Measurements from ENCODE around the gene RIBC2.
A peak's percentile ranks its signal among the peaks of the same experiment; 100 is the strongest.

Gene RIBC2

DNA sequence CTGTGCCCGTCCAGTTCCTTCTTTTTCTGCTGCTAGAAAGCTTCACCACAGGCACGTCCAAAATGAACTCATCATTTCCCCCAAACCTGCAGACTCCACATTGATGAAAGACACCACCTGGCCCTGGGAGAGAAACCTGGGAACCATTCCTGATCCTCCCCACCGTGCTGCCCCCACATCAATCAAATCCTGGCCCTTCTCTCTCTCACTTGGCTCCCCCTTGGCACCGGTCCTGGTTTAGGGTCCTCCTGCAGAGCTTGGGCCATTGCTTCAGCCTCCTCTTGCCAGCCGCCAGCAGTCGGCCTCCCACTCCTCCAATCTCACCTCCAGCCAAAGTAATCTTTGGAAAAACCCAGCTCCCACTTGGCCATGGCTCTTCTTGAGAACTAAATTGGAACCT, 38.5 kb downstream of the RIBC2 start:
- peak overlapping the region; percentile 80 for H2BK12ac ChIP-seq (ENCODE audit: low read length)
- DNase-seq = no peak
- H3K4me2 ChIP-seq (ENCODE audit: low read length) = no peak overlapping the region
- H3K79me2 ChIP-seq (ENCODE audit: control insufficient read depth, insufficient read depth, low read length, poor library complexity) = peaks cover 3% of the 10 kb centered on the region
- WGBS (ENCODE audit: extremely low coverage, insufficient coverage, insufficient read length) = no CpG with 5 or more reads among the region's 6 CpGs
- peak overlapping the region; percentile 38 for H3K4ac ChIP-seq (ENCODE audit: low read depth, low read length)
- no peak overlapping the region for H2BK5ac ChIP-seq (ENCODE audit: low read depth, low read length, poor library complexity)
- peak overlapping the region; percentile 32 for H3K18ac ChIP-seq (ENCODE audit: low read length)
- no peak overlapping the region for H3K9ac ChIP-seq (ENCODE audit: low read length)
- H3K79me1 ChIP-seq (ENCODE audit: low read length) = peaks cover 45% of the 10 kb centered on the region
- H3K27ac ChIP-seq (ENCODE audit: low read depth, low read length) = no peak overlapping the region
- no peaks in the 10 kb centered on the region for H3K27me3 ChIP-seq (ENCODE audit: insufficient read depth, low read length)
- no peak overlapping the region for H3K23ac ChIP-seq (ENCODE audit: low read length)
- H3K36me3 ChIP-seq (ENCODE audit: control insufficient read depth in 1 of 2, insufficient read depth in 2 of 2, low read length in 2 of 2) = no peaks in the 10 kb centered on the region
- peaks cover 18 to 30% of the 10 kb centered on the region in 2 experiments for H3K4me1 ChIP-seq (ENCODE audit: control insufficient read depth in 1 of 2, insufficient read depth in 2 of 2, low read length in 2 of 2)
- peak overlapping the region; percentile 64 for H4K91ac ChIP-seq (ENCODE audit: low read depth, low read length)
- no peak overlapping the region for H4K8ac ChIP-seq (ENCODE audit: low read depth, low read length)
- peak overlapping the region; percentile 72 for H2AK5ac ChIP-seq (ENCODE audit: low read length)
- peaks cover 1% of the 10 kb centered on the region for H3K9me3 ChIP-seq (ENCODE audit: insufficient read depth, low read depth, low read length)
- no peak overlapping the region for H3K4me3 ChIP-seq (ENCODE audit: low read depth, low read length)
- H4K12ac ChIP-seq (ENCODE audit: low read depth, low read length) = no peak overlapping the region
- H2BK120ac ChIP-seq (ENCODE audit: insufficient read depth, low read length, poor library complexity) = peak overlapping the region; percentile 59
- peak overlapping the region; percentile 38 for H3K14ac ChIP-seq (ENCODE audit: low read length)
- no peak overlapping the region for H2AFZ ChIP-seq (ENCODE audit: insufficient read depth, low read length, poor library complexity)

DNA sequence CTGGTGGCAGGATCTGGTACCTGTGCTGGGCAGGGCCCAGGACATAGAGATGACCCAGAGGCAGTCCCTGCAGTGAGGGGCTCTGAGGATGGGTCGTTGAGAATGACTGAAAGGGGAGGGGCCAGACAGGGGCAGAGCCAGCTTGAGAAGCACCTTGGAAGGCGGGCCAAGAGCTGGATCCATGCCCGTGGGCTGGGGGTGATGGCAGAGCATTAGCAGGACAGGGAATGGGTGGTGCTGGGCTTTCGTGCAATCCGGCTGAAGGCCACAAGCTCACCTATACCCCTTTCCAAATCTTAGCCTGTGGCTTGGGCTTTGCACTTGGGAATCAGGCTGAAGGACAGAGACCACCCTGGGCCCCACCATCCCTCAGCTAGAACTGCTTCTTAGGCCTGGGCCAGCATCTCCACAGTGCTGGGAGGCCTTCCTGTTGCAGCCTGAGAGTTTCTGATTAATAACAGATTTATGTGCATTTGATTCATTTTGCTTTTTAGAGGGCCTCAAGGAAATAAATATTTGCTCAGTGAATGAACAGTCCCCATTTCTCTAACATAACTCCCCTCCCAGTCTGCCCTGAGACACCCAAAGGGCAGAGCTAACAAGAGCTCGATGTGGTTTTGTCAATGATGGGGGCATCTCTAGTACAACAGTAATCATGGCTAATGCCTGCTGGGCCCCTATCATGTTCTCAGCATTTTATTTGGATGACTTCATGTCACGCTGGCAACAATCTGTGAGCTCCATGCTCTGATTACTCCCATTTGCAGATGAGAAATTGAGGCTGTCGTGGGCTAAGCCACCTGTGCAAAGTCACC, 39.3 kb downstream of the RIBC2 start:
- no CpG with 5 or more reads among the region's 8 CpGs for WGBS (ENCODE audit: extremely low coverage, insufficient coverage, insufficient read length)
- H3K27me3 ChIP-seq (ENCODE audit: insufficient read depth, low read length) = no peaks in the 10 kb centered on the region
- H2BK120ac ChIP-seq (ENCODE audit: insufficient read depth, low read length, poor library complexity) = no peak overlapping the region
- no peak overlapping the region for H2AFZ ChIP-seq (ENCODE audit: insufficient read depth, low read length, poor library complexity)
- H3K14ac ChIP-seq (ENCODE audit: low read length) = peak overlapping the region; percentile 19
- no peak overlapping the region for H3K27ac ChIP-seq (ENCODE audit: low read depth, low read length)
- peaks cover 18 to 30% of the 10 kb centered on the region in 2 experiments for H3K4me1 ChIP-seq (ENCODE audit: control insufficient read depth in 1 of 2, insufficient read depth in 2 of 2, low read length in 2 of 2)
- H3K36me3 ChIP-seq (ENCODE audit: control insufficient read depth in 1 of 2, insufficient read depth in 2 of 2, low read length in 2 of 2) = no peaks in the 10 kb centered on the region
- H2BK12ac ChIP-seq (ENCODE audit: low read length) = peak overlapping the region; percentile 45
- H3K4me2 ChIP-seq (ENCODE audit: low read length) = no peak overlapping the region
- H3K79me1 ChIP-seq (ENCODE audit: low read length) = peaks cover 44% of the 10 kb centered on the region
- H4K12ac ChIP-seq (ENCODE audit: low read depth, low read length) = no peak overlapping the region
- H4K91ac ChIP-seq (ENCODE audit: low read depth, low read length) = peak overlapping the region; percentile 33
- peak; percentile 58 to 70 for DNase-seq
- peaks cover 3% of the 10 kb centered on the region for H3K79me2 ChIP-seq (ENCODE audit: control insufficient read depth, insufficient read depth, low read length, poor library complexity)
- H3K18ac ChIP-seq (ENCODE audit: low read length) = peak overlapping the region; percentile 44
- H3K4ac ChIP-seq (ENCODE audit: low read depth, low read length) = no peak overlapping the region
- H3K23ac ChIP-seq (ENCODE audit: low read length) = no peak overlapping the region
- no peak overlapping the region for H3K4me3 ChIP-seq (ENCODE audit: low read depth, low read length)
- peaks cover 1% of the 10 kb centered on the region for H3K9me3 ChIP-seq (ENCODE audit: insufficient read depth, low read depth, low read length)
- no peak overlapping the region for H4K8ac ChIP-seq (ENCODE audit: low read depth, low read length)
- peak overlapping the region; percentile 75 for H2AK5ac ChIP-seq (ENCODE audit: low read length)
- no peak overlapping the region for H2BK5ac ChIP-seq (ENCODE audit: low read depth, low read length, poor library complexity)
- no peak overlapping the region for H3K9ac ChIP-seq (ENCODE audit: low read length)

DNA sequence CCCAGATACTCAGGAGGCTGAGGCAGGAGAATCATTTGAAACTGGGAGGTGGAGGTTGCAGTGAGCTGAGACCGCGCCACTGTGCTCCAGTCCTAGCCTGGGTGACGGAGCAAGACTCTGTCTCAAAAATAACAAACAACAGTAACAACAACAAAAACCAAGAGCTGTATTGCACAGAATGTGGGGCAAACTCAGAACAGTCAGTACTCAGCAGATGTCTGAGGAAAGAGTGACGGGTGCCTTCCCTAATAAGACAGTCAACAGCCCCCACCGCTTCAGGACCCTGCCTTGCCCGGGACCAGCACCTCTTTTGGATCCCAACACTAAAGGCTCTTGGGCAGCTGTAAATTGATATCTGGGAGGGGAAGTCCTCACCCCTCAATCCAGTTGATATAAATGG, 40.3 kb downstream of the RIBC2 start:
- H3K18ac ChIP-seq (ENCODE audit: low read length) = no peak overlapping the region
- H4K12ac ChIP-seq (ENCODE audit: low read depth, low read length) = no peak overlapping the region
- H3K79me2 ChIP-seq (ENCODE audit: control insufficient read depth, insufficient read depth, low read length, poor library complexity) = no peaks in the 10 kb centered on the region
- no CpG with 5 or more reads among the region's 6 CpGs for WGBS (ENCODE audit: extremely low coverage, insufficient coverage, insufficient read length)
- H3K4ac ChIP-seq (ENCODE audit: low read depth, low read length) = peak overlapping the region; percentile 4
- no peak overlapping the region for H3K23ac ChIP-seq (ENCODE audit: low read length)
- H2BK120ac ChIP-seq (ENCODE audit: insufficient read depth, low read length, poor library complexity) = peak overlapping the region; percentile 74
- no peaks in the 10 kb centered on the region for H3K27me3 ChIP-seq (ENCODE audit: insufficient read depth, low read length)
- H3K36me3 ChIP-seq (ENCODE audit: control insufficient read depth in 1 of 2, insufficient read depth in 2 of 2, low read length in 2 of 2) = no peaks in the 10 kb centered on the region
- H2AFZ ChIP-seq (ENCODE audit: insufficient read depth, low read length, poor library complexity) = no peak overlapping the region
- no peak overlapping the region for H3K4me2 ChIP-seq (ENCODE audit: low read length)
- H3K4me3 ChIP-seq (ENCODE audit: low read depth, low read length) = no peak overlapping the region
- H2AK5ac ChIP-seq (ENCODE audit: low read length) = peak overlapping the region; percentile 26
- H4K91ac ChIP-seq (ENCODE audit: low read depth, low read length) = peak overlapping the region; percentile 66
- H2BK12ac ChIP-seq (ENCODE audit: low read length) = peak overlapping the region; percentile 90
- no peaks in the 10 kb centered on the region for H3K9me3 ChIP-seq (ENCODE audit: insufficient read depth, low read depth, low read length)
- peak overlapping the region; percentile 34 for H4K8ac ChIP-seq (ENCODE audit: low read depth, low read length)
- no peak overlapping the region for H3K27ac ChIP-seq (ENCODE audit: low read depth, low read length)
- H2BK5ac ChIP-seq (ENCODE audit: low read depth, low read length, poor library complexity) = no peak overlapping the region
- H3K14ac ChIP-seq (ENCODE audit: low read length) = no peak overlapping the region
- H3K4me1 ChIP-seq (ENCODE audit: control insufficient read depth in 1 of 2, insufficient read depth in 2 of 2, low read length in 2 of 2) = peaks cover 11 to 24% of the 10 kb centered on the region in 2 experiments
- DNase-seq = no peak
- peaks cover 35% of the 10 kb centered on the region for H3K79me1 ChIP-seq (ENCODE audit: low read length)
- no peak overlapping the region for H3K9ac ChIP-seq (ENCODE audit: low read length)

DNA sequence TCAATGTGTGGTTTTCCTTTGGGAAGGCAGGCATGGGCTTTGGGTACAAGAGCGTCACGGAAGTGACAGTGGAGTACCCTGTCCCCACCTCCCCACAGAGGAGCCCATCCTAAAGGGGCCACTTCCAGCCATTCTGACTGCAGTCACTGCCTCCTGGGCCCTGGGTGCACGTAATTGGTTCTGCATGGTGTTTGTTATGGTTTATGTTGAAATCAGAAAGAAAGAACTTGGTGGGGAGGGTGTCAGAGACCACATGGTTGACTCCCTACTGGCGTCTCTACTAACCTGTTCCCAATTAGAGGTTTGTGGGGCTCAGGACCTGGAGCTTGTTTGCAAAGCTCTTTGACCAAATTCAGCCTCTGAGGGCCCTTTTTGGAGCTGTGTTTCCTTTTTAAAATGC, 40.8 kb downstream of the RIBC2 start:
- no peak overlapping the region for H3K23ac ChIP-seq (ENCODE audit: low read length)
- H3K4ac ChIP-seq (ENCODE audit: low read depth, low read length) = peak overlapping the region; percentile 19

More for the DNA sequence above, 40.8 kb downstream of the RIBC2 start:
- Histone ChIP-seq H2AFZ (ENCODE audit: insufficient read depth, low read length, poor library complexity) (no peak overlapping the region), H3K14ac (ENCODE audit: low read length) (peak overlapping the region; percentile 74), H3K79me1 (ENCODE audit: low read length) (peaks cover 35% of the 10 kb centered on the region), H4K8ac (ENCODE audit: low read depth, low read length) (no peak overlapping the region), H3K27me3 (ENCODE audit: insufficient read depth, low read length) (no peaks in the 10 kb centered on the region), H3K36me3 (ENCODE audit: control insufficient read depth in 1 of 2, insufficient read depth in 2 of 2, low read length in 2 of 2) (no peaks in the 10 kb centered on the region), H4K91ac (ENCODE audit: low read depth, low read length) (peak overlapping the region; percentile 66), H4K12ac (ENCODE audit: low read depth, low read length) (no peak overlapping the region), H3K4me2 (ENCODE audit: low read length) (no peak overlapping the region), H2BK120ac (ENCODE audit: insufficient read depth, low read length, poor library complexity) (peak overlapping the region; percentile 74), H3K4me3 (ENCODE audit: low read depth, low read length) (no peak overlapping the region), H3K9me3 (ENCODE audit: insufficient read depth, low read depth, low read length) (no peaks in the 10 kb centered on the region), H3K27ac (ENCODE audit: low read depth, low read length) (no peak overlapping the region), H3K18ac (ENCODE audit: low read length) (peak overlapping the region; percentile 57), H2AK5ac (ENCODE audit: low read length) (peak overlapping the region; percentile 49), H3K9ac (ENCODE audit: low read length) (no peak overlapping the region), H3K4me1 (ENCODE audit: control insufficient read depth in 1 of 2, insufficient read depth in 2 of 2, low read length in 2 of 2) (peaks cover 11 to 24% of the 10 kb centered on the region in 2 experiments), H2BK5ac (ENCODE audit: low read depth, low read length, poor library complexity) (peak overlapping the region; percentile 25), H3K79me2 (ENCODE audit: control insufficient read depth, insufficient read depth, low read length, poor library complexity) (no peaks in the 10 kb centered on the region), H2BK12ac (ENCODE audit: low read length) (peak overlapping the region; percentile 90)
- no CpG with 5 or more reads among the region's 4 CpGs for WGBS (ENCODE audit: extremely low coverage, insufficient coverage, insufficient read length)
- DNase-seq = no peak
